Stimulated activated CD8-positive, alpha-beta memory T cell treated with anti-CD3 and anti-CD28 coated beads, Interleukin-4, amount 100 ng/mL, for 48 hours (primary cell): Measurements from ENCODE around the gene ACSL3.
A peak's percentile ranks its signal among the peaks of the same experiment; 100 is the strongest.
"Not testable (repeated sequence)": the region's sequence is repeated elsewhere in the genome, so short reads cannot be mapped to it uniquely, and the experiment has no call there.

Experiments used
- DNase-seq: peaks from one replicate; pipeline ENCODE4 v3.0.0-alpha.2; 2020

Gene ACSL3

DNA sequence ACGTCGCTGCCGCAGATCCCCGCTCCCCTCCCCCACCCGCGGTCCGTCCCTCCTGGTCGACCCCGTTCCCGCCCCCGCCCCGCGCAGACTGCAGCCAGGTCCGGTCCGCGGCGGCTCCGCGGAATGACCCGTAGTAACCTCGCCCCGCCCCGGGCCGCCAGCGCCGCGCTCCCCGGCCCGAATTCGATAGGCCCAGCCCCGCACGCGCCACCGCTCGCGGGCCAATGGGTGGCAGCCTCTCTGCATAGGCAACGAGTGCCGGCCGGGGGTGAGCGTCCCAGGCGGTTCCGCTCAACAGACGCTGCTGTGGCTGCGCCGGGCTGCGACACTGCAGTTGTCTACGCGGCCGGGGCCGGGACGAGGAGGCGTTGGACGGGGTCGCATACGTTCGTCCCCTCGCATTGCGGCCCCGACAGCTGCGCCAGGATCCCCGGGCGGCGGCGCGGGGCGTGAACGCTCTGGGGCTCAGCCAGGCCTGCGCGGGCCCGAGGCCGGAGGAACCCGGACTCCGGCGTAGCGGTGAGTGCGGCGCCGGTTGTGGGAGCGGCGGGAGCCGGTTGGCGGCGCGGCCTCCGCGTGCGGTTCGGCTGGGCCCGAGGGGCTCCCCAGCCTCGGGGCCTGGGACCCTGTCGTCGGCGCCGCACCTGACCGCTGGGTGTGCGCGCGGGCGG lies at the start of gene ACSL3:
ACSL3 (plus strand) TSS at position 297 of the 671 bp plus-strand sequence. CDS start 47,737 bp downstream, outside the sequence.
- DNase-seq, result peak; percentile 94

DNA sequence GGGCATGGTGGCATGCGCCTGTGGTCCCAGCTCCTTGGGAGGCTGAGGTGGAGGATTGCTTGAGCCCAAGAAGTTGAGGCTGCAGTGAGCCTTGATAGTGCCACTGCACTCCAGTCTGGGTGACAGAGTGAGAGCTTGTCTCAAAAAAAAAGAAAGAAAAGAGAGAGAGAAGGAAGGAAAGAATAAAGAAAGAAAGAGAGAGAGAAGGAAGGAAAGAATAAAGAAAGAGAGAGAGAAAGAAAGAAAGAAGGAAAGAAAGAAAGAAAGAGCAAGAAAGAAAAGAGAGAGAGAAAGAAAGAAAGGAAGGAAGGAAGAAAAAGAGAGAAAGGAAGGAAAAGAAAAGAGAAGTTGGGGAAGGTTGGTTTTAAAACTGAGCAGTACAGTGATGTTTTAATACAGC lies 49.0 kb upstream of the ACSL3 start:
- DNase-seq, result no peak

- DNase-seq, result peak; percentile 36
Observed at GRCh38 chr2:222813177-222813843, 47.5 kb upstream of the ACSL3 start.

DNA sequence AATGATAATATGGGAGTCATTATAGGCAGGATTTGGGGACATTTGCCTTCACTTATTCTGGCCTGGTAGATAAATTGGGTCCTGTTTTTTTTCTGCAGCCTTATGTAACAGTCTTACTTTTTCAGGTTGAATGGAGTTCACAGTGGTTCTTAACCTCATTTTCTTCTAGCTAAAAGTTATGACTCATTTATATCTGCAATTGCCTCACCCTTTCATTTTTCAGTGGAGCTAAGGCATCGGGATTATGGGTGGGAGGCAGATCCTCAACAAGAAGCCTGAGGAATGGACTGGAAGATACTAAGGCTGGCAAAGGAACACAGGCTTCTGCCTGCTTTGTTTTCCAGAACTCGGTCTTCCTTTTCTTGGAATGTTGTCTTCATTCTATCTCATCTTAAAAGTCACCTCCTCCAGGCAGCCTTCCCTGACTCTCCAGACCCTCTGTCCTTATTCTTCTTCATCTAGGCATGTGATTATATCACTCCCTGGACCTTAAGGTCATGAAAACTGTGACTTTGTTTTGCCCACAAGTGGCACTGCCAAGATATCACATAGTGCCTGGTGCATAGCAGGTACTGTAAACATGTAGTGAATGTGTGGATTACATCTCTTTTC lies 41.0 kb upstream of the ACSL3 start:
- no peak for DNase-seq

DNA sequence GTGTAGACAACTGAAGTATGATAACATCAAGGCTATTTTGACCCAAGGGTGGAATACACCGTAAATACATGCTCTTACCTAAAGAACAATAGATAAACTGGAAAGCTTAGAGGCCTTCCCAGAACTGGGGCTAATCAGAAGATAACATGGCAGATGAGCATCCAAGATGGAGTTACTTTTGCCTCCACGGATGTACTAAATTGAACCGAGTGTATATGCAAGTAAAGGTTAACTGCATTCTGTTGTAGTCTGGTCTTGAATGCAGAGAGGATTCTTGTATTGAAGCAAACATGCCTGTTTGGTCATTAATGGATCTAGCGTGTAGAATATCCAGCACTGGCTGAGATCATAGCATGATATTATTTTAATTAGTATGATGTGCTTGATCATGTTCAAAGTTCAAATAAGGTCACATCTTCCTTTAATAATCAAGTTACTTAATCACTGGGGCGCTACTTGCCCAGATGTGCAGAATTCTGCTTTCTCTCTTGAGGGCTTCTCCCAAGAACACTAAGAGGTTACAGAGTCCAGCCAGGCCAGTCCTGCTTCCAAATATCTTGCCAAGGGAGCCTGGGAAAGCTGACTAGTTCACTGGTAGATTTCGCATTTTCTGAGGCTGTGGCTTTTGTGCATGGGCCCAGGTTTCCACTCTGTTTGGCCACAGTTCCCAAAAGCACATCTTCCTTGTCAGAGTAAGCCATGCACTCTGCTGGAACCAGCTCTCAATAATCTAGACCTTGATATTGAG lies 37.5 kb upstream of the ACSL3 start:
- DNase-seq, result no peak

- DNase-seq, result no peak
Observed at GRCh38 chr2:222825031-222825430, 35.8 kb upstream of the ACSL3 start.

GRCh38 chr2:222827417-222827816 lies 33.4 kb upstream of the ACSL3 start:
- DNase-seq, result no peak

GRCh38 chr2:222828572-222828971 lies 32.3 kb upstream of the ACSL3 start:
- no peak for DNase-seq

GRCh38 chr2:222830164-222830563 lies 30.7 kb upstream of the ACSL3 start:
- no peak for DNase-seq

GRCh38 chr2:222833410-222833809 lies 27.4 kb upstream of the ACSL3 start:
- no peak for DNase-seq

DNA sequence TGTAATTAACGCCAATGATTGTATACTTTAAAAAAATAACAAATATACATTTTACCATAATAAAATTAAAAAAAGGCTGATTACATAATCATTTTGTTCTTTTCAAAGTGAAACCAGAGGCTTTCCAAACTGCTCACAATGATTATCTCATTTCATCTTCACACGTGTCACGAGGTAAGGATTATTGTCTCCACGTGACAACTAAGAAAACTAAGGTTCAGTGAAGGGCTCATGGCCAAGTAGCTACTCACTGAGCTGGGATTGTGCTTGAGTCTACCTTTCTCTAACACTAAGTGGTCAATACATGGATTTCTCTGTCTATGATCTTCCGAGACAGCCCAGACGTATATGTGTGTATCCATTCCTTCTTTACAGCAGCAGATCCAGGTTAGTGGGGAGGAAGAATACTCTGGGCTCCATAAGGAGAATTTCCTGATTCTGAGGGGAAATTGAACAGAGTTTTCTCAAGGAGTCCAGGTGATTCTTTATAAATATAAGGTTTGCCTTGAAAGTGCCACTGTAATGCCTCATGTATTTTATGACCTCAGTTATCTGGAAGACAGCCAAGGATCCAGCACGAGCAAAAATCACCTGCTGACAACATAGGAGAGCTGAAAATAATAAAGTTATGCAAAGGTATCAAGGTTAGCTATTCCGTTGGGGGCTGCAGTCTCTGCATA lies 25.6 kb upstream of the ACSL3 start:
- no peak for DNase-seq

GRCh38 chr2:222835823-222836151 lies 25.0 kb upstream of the ACSL3 start:
- DNase-seq, result no peak

GRCh38 chr2:222837643-222838056 lies 23.2 kb upstream of the ACSL3 start:
- DNase-seq, result no peak

GRCh38 chr2:222840060-222840802 lies 20.6 kb upstream of the ACSL3 start:
- DNase-seq, result no peak

DNA sequence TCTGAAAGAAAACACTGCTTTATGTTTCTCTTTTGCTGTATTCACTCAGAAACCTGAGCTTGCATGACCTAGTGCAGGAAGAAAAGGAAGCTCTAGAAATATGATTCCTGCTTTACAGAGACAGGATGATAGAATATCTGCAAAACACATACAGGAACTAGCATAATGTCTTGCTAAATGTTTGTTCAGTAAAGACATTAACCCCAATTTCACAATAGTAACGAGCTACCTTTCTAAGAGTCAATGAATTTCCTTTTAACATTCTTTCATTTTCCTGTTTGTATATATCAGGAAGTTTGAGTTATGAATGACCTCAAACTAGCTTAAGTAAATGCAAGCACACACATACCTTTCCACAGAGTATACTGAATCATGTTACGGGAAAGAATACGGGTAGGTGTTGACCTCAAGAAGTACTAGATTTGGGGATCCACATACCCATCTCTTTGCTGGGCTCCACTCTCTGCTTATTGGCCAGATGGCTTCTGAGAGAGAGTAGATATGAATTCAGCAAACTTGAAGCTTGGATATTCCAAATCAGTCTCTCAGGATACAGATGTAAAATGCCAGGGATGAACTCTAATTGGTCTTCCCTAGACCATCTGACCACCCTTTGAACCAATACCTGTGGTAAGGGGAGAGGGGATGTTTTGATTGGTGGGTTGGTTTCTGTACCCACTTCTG lies 18.2 kb upstream of the ACSL3 start:
- DNase-seq, result no peak

- DNase-seq, result no peak
Observed at GRCh38 chr2:222844323-222844722, 16.5 kb upstream of the ACSL3 start.

DNA sequence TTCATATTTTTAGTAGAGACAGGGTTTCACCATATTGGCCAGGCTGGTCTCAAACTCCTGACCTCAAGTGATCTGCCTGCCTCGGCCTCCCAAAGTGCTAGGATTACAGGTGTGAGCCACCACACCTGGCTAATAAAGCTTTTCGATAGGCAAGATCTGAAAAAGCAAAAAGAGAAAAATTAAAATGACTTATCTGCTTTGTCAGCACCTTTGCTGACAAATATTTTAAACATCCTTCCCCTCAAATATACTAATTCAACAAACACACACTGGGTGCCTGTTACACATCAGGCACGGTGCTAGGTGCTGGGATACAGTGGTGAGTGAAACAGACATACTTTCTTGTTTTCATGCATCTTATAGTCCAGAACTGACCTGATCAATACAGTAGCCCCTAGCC lies 15.5 kb upstream of the ACSL3 start:
- DNase-seq, result not testable (repeated sequence)

DNA sequence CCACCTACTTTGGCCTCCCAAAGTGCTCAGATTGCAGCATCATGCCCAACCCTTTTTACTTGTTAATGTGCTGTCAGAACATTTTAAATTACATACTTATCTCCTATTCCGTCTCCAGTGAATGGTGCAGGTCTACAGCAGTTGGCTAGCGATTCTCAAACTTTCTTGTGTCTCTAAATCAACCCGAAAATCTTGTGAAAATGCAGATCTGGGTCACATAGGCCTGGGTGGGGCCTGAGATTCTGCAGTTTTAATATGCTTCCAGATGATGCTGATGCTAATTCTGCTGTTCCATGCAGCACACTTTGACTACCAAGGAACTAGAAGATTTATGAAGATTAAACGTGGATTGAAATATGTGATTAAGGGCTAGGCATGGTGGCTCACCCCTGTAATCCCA lies 14.8 kb upstream of the ACSL3 start:
- no peak for DNase-seq

DNA sequence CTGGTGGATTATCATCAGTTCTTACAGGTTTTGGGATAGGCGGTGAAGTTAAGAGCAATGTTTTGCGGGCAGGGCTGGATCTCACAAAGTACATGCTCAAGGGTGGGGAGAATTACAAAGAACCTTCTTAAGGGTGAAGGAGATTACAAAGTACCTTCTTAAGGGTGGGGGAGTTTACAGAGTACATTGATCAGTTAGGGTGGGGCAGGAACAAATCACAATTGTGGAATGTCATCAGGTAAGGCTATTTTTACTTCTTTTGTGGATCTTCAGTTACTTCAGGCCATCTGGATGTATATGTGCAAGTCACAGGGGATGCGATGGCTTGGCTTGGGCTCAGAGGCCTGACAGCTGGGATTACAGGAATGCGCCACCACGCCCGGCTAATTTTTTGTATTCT lies 12.8 kb upstream of the ACSL3 start:
- not testable (repeated sequence) for DNase-seq

DNA sequence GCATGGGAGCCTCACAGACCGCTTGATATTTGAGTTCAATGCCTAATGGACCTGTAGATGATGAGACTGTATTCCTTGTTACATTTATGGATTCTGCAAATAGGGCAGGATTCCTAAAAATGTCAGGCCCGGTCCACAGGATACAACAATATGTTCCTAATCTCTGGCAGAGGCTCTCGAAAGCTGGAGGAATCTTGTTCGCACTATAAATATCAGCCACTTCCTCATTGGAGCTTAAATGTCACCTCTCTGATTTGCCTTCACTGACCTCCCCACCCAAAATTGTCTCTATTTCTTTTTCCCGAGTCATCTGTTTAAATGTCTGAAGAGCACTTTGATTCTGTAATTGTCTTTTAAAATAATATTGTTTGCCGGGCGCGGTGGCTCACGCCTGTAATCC lies 12.0 kb upstream of the ACSL3 start:
- no peak for DNase-seq

GRCh38 chr2:222851956-222852617 lies 8.7 kb upstream of the ACSL3 start:
- no peak for DNase-seq
